SK-N-SH (cell line): ENCODE results near the gene PODN. TPM values are rescaled to one million over a fixed set of nuclear protein-coding genes. Genes with fewer than 3 reads are reported as not detected.

Experiments used
- CTCF ChIA-PET: fragments of 300-600, 350-600 bp; formaldehyde crosslinking; extraction: SDS; loops from one replicate; lab custom pipeline; 2021; lab: Yijun Ruan, JAX
- POLR2A ChIA-PET: fragments of 350-600 bp; sonication (Branson Sonifier 250); formaldehyde crosslinking; extraction: SDS; loops from one replicate; lab custom pipeline; 2020; ENCODE audit warnings: antibody characterized with exemption, inconsistent platforms; lab: Yijun Ruan, JAX
- DNase-seq: peaks from one replicate; pipeline ENCODE4 v3.0.0; 2012
- H2AFZ ChIP-seq: fragments of 200-600 bp; sonication (generic); 2 replicates; pipeline ENCODE4 v1.8.1; 2016; ENCODE audit warnings: antibody characterized with exemption, mild to moderate bottlenecking, low read depth
- H3F3A ChIP-seq: fragments of 200-600 bp; sonication (generic); replicated peaks from 2 replicates; pipeline ENCODE3; 2016; ENCODE audit warnings: antibody characterized with exemption, mild to moderate bottlenecking; ENCODE audit not compliant: insufficient read depth
- H3K27ac ChIP-seq, 2 experiments: fragments of 200-500 bp in 1 of 2; fragments of 200-600 bp in 1 of 2; sonication (Bioruptor generic) in 1 of 2; sonication (generic), shearing (Covaris generic) in 1 of 2; 2 replicates each; pipeline versions ENCODE4 v1.5.1 to v1.6.1; 2014 to 2016; ENCODE audit warnings: low read depth in 2 of 2, inconsistent platforms in 1 of 2, low read length in 1 of 2, mild to moderate bottlenecking in 1 of 2, mixed read lengths in 1 of 2
- H3K27me3 ChIP-seq: fragments of 200-600 bp; sonication (generic), shearing (Covaris generic); 2 replicates; pipeline ENCODE4 v1.6.1; 2016; ENCODE audit warnings: mixed run types; ENCODE audit not compliant: insufficient read depth
- H3K36me3 ChIP-seq, 2 experiments: fragments of 200-500 bp in 1 of 2; fragments of 200-600 bp in 1 of 2; sonication (Bioruptor generic) in 1 of 2; sonication (generic) in 1 of 2; replicated peaks in 1 of 2; 2 replicates each; pipeline versions ENCODE3 to v1.5.1; 2014 to 2016; ENCODE audit warnings: low read length in 1 of 2, mild to moderate bottlenecking in 1 of 2; ENCODE audit not compliant: insufficient read depth in 2 of 2, control insufficient read depth in 1 of 2
- H3K4me1 ChIP-seq, 2 experiments: fragments of 200-500 bp in 1 of 2; fragments of 200-600 bp in 1 of 2; sonication (Bioruptor generic) in 1 of 2; sonication (generic), shearing (Covaris generic) in 1 of 2; 2 replicates each; pipeline versions ENCODE4 v1.5.1 to v1.6.1; 2014 to 2016; ENCODE audit warnings: low read depth in 1 of 2, low read length in 1 of 2, mixed run types in 1 of 2; ENCODE audit not compliant: insufficient read depth in 2 of 2, control insufficient read depth in 1 of 2
- H3K4me2 ChIP-seq: fragments of 200-600 bp; sonication (generic), shearing (Covaris generic); 2 replicates; pipeline ENCODE4 v1.6.1; 2017; ENCODE audit warnings: mixed run types
- H3K4me3 ChIP-seq, 2 experiments: fragments of 200-500 bp in 1 of 2; fragments of 200-600 bp in 1 of 2; sonication (Bioruptor generic) in 1 of 2; sonication (generic), shearing (Covaris generic) in 1 of 2; 2 replicates each; pipeline versions ENCODE4 v1.5.1 to v1.8.1; 2014 to 2016; ENCODE audit warnings: low read depth in 2 of 2, inconsistent platforms in 1 of 2, low read length in 1 of 2, mild to moderate bottlenecking in 1 of 2, mixed read lengths in 1 of 2, moderate library complexity in 1 of 2
- H3K79me2 ChIP-seq: fragments of 200-600 bp; sonication (generic); 2 replicates; pipeline ENCODE4 v1.8.1; 2017; ENCODE audit warnings: mild to moderate bottlenecking; ENCODE audit not compliant: insufficient read depth
- H3K9ac ChIP-seq: fragments of 200-600 bp; sonication (generic); 2 replicates; pipeline ENCODE4 v1.6.1; 2017; ENCODE audit warnings: mixed run types
- H3K9me2 ChIP-seq: fragments of 200-600 bp; sonication (generic); 2 replicates; pipeline ENCODE4 v1.6.1; 2017; ENCODE audit warnings: mixed run types
- H3K9me3 ChIP-seq: fragments of 200-600 bp; sonication (generic); 2 replicates; pipeline ENCODE4 v1.6.1; 2017; ENCODE audit warnings: mixed run types, mild to moderate bottlenecking, moderate library complexity
- H4K20me1 ChIP-seq: fragments of 200-600 bp; sonication (generic); 2 replicates; pipeline ENCODE4 v1.6.1; 2017; ENCODE audit warnings: mild to moderate bottlenecking, mixed run types; ENCODE audit not compliant: insufficient read depth
- CHD2 ChIP-seq: fragments of 150-350 bp; IDR thresholded peaks from 2 replicates; pipeline ENCODE4 v1.6.1; 2018; ENCODE audit warnings: low read length; ENCODE audit not compliant: partially characterized antibody
- ELF1 ChIP-seq: IDR thresholded peaks from 2 replicates; pipeline ENCODE4 v1.4.0; 2012
- EP300 ChIP-seq, 2 experiments: IDR thresholded peaks; 2 replicates each; pipeline versions ENCODE4 v1.4.0 to v1.6.1; 2012; ENCODE audit warnings: borderline replicate concordance in 1 of 2, low read depth in 1 of 2, low read length in 1 of 2
- EZH2phosphoT487 ChIP-seq: fragments of 200-600 bp; sonication (generic); IDR thresholded peaks from 2 replicates; pipeline ENCODE4 v1.6.1; 2017; ENCODE audit warnings: low read depth, mixed run types, mild to moderate bottlenecking, antibody characterized with exemption, moderate library complexity, borderline replicate concordance
- GABPA ChIP-seq: IDR thresholded peaks from 2 replicates; pipeline ENCODE4 v1.4.0; 2012; ENCODE audit warnings: low read depth, mild to moderate bottlenecking
- GATA2 ChIP-seq: sonication (generic); formaldehyde crosslinking; IDR thresholded peaks from 2 replicates; pipeline ENCODE4 v1.5.0; 2020; ENCODE audit warnings: mild to moderate bottlenecking, missing genetic modification reagents
- JUND ChIP-seq: IDR thresholded peaks from 2 replicates; pipeline ENCODE4 v1.4.0; 2012
- MXI1 ChIP-seq: IDR thresholded peaks from 2 replicates; pipeline ENCODE4 v1.6.1; 2012; ENCODE audit warnings: mild to moderate bottlenecking, low read depth, low read length, improper control_type of control experiment
- NFIC ChIP-seq: IDR thresholded peaks from 2 replicates; pipeline ENCODE4 v1.4.0; 2012; ENCODE audit warnings: borderline replicate concordance
- POLR2AphosphoS5 ChIP-seq: IDR thresholded peaks from 2 replicates; pipeline ENCODE4 v1.6.1; 2012; ENCODE audit warnings: low read depth, low read length
- RAD21 ChIP-seq: IDR thresholded peaks from 2 replicates; pipeline ENCODE4 v1.6.1; 2012; ENCODE audit warnings: mild to moderate bottlenecking, low read length
- RFX5 ChIP-seq: IDR thresholded peaks from 2 replicates; pipeline ENCODE4 v1.6.1; 2012; ENCODE audit warnings: mild to moderate bottlenecking, improper control_type of control experiment, low read length
- RXRA ChIP-seq: IDR thresholded peaks from 2 replicates; pipeline ENCODE4 v1.4.0; 2012; ENCODE audit warnings: low read depth, mild to moderate bottlenecking, borderline replicate concordance
- SIN3A ChIP-seq: IDR thresholded peaks from 2 replicates; pipeline ENCODE4 v1.6.1; 2012; ENCODE audit warnings: low read depth, mild to moderate bottlenecking, low read length, moderate library complexity, borderline replicate concordance
- YY1 ChIP-seq: IDR thresholded peaks from 2 replicates; pipeline ENCODE4 v1.4.0; 2012; ENCODE audit warnings: low read depth, mild to moderate bottlenecking
- WGBS: methylation state at CpG from one replicate; pipeline ENCODE4 v1.1.6; 2017; ENCODE audit warnings: low lambda C conversion rate; 5-methylcytosine and 5-hydroxymethylcytosine counted together
- polyA plus RNA-seq, 3 experiments: library from polyadenylated mRNA; depleted of rRNA; stranded (reverse); fragments of >200 nt; gene quantifications; 2 replicates each; pipeline ENCODE4 v1.2.3, GENCODE V29; 2012
- TF ChIP-seq, protein P1 (sequence below): IDR thresholded peaks from 2 replicates; pipeline ENCODE4; 2012
- TF ChIP-seq, protein P2 (sequence below): IDR thresholded peaks from 2 replicates; pipeline ENCODE4 v1.4.0; 2012; ENCODE audit warnings: low read depth
- TF ChIP-seq, protein P3 (sequence below): IDR thresholded peaks from 2 replicates; pipeline ENCODE4 v1.4.0; 2012; ENCODE audit warnings: low read depth, borderline replicate concordance
- TF ChIP-seq, protein P4 (sequence below): fragments of 150-350 bp; IDR thresholded peaks from 2 replicates; pipeline ENCODE4 v1.6.1; 2016; ENCODE audit warnings: mild to moderate bottlenecking, low read depth, low read length
- TF ChIP-seq, protein P5 (sequence below): fragments of 200-600 bp; sonication (generic); IDR thresholded peaks from 2 replicates; pipeline ENCODE4 v1.6.1; 2017; ENCODE audit warnings: antibody characterized with exemption, mild to moderate bottlenecking, moderate library complexity

Gene PODN
- polyA plus RNA-seq, 1 of the 3 experiments (the other 2 are of a cell fraction): 2.0 TPM

DNA sequence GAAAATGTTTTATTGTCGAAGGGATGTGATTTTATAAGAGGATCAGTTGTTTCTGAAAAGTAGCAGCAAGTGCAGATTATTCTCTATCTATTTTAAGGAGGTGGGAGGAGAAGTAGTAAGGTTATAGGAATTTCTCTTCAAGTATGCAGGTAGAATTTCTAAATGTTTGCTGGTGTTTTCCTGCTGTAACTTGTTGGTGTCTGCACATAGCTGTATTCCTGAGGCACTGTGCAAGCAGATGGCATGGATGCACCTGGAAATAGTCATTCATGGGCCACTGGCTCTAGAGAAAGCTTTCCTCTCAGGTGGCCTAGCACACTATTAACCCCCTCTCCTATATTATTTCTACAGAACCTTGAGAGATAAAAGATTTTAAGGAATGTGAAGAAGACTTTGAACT, 30.3 kb upstream of the PODN start:
- Histone ChIP-seq H3K4me1 (no peaks in the 10 kb centered on the region), H3K27ac (no peak overlapping the region), H3K9me3 (no peaks in the 10 kb centered on the region), H3K36me3 (peaks cover 0 to 11% of the 10 kb centered on the region in 2 experiments), H3K4me2 (no peak overlapping the region), H3K9me2 (no peaks in the 10 kb centered on the region), H3K4me3 (no peak overlapping the region), H4K20me1 (no peaks in the 10 kb centered on the region), H3K9ac (no peak overlapping the region), H3F3A (no peaks in the 10 kb centered on the region), H2AFZ (no peak overlapping the region), H3K27me3 (no peaks in the 10 kb centered on the region), H3K79me2 (peaks cover 5% of the 10 kb centered on the region; the same call in 1 of the 2 replicates)
- 91% methylated on average over 1 of the region's 1 CpG for WGBS
- CTCF ChIA-PET: no interaction called here
- DNase-seq: no peak
- POLR2A ChIA-PET: no interaction called here
- TF ChIP-seq RXRA (no peak), GATA2 (no peak), JUND (no peak), SIN3A (no peak), YY1 (no peak), CHD2 (no peak), RAD21 (no peak), EZH2phosphoT487 (no peak), ELF1 (no peak), MXI1 (no peak)
- TF ChIP-seq, protein P1, sequence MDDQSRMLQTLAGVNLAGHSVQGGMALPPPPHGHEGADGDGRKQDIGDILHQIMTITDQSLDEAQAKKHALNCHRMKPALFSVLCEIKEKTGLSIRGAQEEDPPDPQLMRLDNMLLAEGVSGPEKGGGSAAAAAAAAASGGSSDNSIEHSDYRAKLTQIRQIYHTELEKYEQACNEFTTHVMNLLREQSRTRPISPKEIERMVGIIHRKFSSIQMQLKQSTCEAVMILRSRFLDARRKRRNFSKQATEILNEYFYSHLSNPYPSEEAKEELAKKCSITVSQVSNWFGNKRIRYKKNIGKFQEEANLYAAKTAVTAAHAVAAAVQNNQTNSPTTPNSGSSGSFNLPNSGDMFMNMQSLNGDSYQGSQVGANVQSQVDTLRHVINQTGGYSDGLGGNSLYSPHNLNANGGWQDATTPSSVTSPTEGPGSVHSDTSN: no peak
- TF ChIP-seq, protein P2, sequence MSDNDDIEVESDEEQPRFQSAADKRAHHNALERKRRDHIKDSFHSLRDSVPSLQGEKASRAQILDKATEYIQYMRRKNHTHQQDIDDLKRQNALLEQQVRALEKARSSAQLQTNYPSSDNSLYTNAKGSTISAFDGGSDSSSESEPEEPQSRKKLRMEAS: no peak
- TF ChIP-seq, protein P3, sequence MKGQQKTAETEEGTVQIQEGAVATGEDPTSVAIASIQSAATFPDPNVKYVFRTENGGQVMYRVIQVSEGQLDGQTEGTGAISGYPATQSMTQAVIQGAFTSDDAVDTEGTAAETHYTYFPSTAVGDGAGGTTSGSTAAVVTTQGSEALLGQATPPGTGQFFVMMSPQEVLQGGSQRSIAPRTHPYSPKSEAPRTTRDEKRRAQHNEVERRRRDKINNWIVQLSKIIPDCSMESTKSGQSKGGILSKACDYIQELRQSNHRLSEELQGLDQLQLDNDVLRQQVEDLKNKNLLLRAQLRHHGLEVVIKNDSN: no peak

DNA sequence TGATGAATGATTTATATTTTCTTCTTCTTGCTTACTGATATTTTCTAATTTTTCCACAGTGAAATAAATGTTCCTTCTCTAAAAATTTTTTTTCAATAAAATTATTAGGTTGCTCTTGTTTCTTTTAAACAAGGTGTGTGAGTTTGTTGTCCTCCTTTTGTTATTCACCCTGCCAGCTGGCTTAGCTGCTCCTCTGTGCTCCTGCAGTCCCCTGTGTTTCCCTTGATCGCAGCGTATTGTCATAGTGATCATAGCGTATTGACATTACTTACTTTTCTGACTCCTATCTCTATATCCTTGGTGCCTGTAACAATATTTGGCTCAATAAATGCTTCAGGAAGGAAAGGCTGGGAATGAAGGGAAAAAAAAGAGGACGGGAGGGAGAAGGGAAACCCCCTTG, 24.9 kb upstream of the PODN start:
- H3K4me1 ChIP-seq: no peaks in the 10 kb centered on the region
- H3F3A ChIP-seq: peaks cover 4% of the 10 kb centered on the region
- H3K36me3 ChIP-seq: peaks cover 0 to 10% of the 10 kb centered on the region in 2 experiments
- DNase-seq: no peak
- H3K79me2 ChIP-seq: no peaks in the 10 kb centered on the region
- ChIA-PET CTCF (interaction anchor here (1.4 kb wide), 1 partner anchor 10 kb away, joined by 4 read pairs; no protein-coding TSS in a partner anchor), POLR2A (no interaction called here)
- H3K4me2 ChIP-seq: no peak overlapping the region
- H3K9me2 ChIP-seq: no peaks in the 10 kb centered on the region
- H2AFZ ChIP-seq: no peak overlapping the region
- no peaks in the 10 kb centered on the region for H4K20me1 ChIP-seq
- no peak overlapping the region for H3K27ac ChIP-seq
- no peaks in the 10 kb centered on the region for H3K27me3 ChIP-seq
- H3K9ac ChIP-seq: no peak overlapping the region
- no peak overlapping the region for H3K4me3 ChIP-seq
- WGBS: 96% methylated on average over 4 of the region's 4 CpGs
- H3K9me3 ChIP-seq: no peaks in the 10 kb centered on the region
- no peak for TF ChIP-seq NFIC
- TF ChIP-seq, protein P4, sequence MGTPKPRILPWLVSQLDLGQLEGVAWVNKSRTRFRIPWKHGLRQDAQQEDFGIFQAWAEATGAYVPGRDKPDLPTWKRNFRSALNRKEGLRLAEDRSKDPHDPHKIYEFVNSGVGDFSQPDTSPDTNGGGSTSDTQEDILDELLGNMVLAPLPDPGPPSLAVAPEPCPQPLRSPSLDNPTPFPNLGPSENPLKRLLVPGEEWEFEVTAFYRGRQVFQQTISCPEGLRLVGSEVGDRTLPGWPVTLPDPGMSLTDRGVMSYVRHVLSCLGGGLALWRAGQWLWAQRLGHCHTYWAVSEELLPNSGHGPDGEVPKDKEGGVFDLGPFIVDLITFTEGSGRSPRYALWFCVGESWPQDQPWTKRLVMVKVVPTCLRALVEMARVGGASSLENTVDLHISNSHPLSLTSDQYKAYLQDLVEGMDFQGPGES: no peak
- TF ChIP-seq, protein P5, sequence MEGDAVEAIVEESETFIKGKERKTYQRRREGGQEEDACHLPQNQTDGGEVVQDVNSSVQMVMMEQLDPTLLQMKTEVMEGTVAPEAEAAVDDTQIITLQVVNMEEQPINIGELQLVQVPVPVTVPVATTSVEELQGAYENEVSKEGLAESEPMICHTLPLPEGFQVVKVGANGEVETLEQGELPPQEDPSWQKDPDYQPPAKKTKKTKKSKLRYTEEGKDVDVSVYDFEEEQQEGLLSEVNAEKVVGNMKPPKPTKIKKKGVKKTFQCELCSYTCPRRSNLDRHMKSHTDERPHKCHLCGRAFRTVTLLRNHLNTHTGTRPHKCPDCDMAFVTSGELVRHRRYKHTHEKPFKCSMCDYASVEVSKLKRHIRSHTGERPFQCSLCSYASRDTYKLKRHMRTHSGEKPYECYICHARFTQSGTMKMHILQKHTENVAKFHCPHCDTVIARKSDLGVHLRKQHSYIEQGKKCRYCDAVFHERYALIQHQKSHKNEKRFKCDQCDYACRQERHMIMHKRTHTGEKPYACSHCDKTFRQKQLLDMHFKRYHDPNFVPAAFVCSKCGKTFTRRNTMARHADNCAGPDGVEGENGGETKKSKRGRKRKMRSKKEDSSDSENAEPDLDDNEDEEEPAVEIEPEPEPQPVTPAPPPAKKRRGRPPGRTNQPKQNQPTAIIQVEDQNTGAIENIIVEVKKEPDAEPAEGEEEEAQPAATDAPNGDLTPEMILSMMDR: no peak
- TF ChIP-seq, protein P1: no peak
- TF ChIP-seq, protein P2: no peak
- TF ChIP-seq RFX5: no peak
- no peak for TF ChIP-seq EP300 (IDR thresholded peaks at IDR 0.05; ENCODE audit: borderline replicate concordance in 1 of 2, low read depth in 1 of 2, low read length in 1 of 2)
- no peak for TF ChIP-seq POLR2AphosphoS5
- no peak for TF ChIP-seq ELF1
- TF ChIP-seq GABPA: no peak
